Stimulated activated naive CD4-positive, alpha-beta T cell treated with Interleukin-2 at 50 U/mL for 16 hours (primary cell): ENCODE results near the gene MBD3L2.
"Not testable (repeated sequence)": the region's sequence is repeated elsewhere in the genome, so short reads cannot be mapped to it uniquely, and the experiment has no call there.

Source experiments
- DNase-seq: peaks from one replicate; lab custom pipeline; 2025; lab: John Stamatoyannopoulos, UW

Gene MBD3L2

DNA sequence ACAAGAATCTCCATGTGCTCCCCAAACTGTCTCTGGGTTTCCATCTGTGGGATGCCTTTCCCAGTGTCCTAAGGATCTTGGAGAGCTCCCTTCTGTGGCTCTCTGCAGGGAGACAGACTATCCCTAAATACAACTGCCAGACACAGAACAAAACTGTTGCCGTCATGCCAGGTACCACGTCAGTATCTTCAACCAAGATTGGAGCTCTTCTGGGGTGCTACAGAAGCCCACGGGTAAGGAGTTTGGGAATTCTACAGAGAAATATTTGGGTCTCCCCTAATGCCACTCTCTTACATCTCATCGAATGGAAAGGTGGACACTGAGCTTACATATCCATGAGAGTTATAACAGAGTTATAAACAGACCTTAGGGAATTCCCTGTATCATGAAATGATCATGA lies 14.2 kb downstream of the MBD3L2 start:
- no peak for DNase-seq

DNA sequence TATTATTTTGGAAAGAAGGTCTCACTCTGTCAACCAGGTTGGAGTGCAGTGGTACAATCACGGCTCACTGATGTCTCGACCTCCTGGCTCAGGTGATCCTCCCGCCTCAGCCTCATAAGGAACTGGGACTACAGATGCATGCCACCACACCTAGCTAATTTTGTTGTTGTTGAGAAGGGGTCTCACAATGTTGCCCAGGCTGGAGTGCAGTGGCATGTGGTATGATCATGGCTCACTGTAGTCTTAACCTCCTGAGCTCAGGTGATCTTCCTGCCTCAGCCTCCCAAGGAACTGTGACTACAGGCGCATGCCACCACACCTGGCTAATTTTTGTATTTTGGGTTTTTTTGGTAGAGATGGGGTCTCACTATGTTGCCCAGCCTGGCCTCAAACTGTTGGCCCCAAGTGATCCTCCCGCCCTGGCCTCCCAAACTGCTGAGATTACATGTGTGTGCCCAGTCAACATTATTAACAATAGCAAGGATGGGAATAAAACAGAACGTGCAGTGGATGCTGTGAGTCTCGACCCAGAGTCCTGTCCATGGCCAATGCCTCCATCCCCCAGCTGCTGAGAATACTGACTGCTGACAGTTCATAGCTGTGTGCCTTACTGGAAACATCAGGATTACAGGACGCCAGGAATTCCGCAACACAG lies 14.8 kb downstream of the MBD3L2 start:
- no peak for DNase-seq

DNA sequence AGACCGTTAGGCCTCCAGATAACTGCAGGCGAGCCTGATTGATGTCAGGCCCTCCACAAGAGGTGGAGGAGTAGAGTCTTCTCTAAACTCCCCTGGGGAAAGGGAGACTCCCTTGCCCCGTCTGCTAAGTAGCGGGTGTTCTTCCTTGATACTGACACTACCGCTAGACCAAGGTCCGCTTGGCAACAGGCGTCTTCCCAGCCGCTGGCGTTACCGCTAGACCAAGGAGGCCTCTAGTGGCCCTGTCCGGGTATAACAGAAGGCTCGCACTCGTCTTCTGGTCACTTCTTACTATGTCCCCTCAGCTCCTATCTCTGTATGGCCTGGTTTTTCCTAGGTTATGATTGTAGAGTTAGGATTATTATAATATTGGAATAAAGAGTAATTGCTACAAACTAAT lies 18.0 kb downstream of the MBD3L2 start:
- DNase-seq = not testable (repeated sequence)

- DNase-seq = no peak
Observed at GRCh38 chr19:7067716-7068115, 18.6 kb downstream of the MBD3L2 start.

- DNase-seq = no peak
Observed at GRCh38 chr19:7068599-7068998, 19.5 kb downstream of the MBD3L2 start.

DNA sequence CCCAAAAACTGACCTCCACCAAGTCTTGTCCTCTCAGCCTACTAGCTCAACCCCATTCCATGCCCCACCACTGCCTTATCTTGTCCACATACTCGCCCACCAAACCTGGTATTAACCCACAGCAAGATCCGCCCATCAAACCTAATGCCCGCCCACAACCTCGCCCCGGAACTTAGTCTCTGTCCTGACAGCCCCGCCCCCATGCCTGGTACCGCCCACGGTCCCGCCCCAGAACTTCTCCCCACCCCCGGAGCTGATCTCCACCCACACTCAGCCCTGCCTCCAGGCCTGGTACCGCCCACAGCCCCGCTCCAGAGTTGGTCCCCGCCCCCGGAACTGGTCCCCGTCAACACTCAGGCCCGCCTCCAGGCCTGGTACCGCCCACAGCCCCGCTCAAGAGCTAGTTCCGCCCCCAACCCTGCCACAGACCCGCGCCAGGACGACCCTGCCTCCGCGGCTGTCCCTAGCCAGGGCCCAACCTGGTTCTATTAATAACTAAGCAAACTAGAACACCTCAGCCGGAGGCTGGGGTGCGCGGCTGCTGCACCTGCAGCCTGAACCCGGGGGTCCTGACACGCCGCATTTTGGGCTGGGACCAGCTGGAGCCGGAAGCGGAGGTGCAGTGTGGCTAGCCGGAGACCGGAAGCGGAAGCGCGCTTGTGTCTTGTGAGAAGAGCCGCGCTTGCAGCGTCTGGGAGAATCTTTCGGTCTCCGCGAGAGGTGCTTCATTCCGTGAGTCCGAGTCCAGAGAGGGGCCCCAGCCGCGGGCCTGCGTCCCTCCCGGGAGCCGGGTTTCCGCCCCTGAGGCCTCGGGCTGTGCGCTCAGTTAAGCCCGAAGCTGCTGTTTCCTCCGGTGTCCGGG lies 20.2 kb downstream of the MBD3L2 start, which contains the start of gene ZNF557:
ZNF557 (plus strand) TSS at position 662 of the 862 bp plus-strand sequence. CDS start 5,372 bp downstream, outside the sequence.
- DNase-seq = peak; percentile 98

DNA sequence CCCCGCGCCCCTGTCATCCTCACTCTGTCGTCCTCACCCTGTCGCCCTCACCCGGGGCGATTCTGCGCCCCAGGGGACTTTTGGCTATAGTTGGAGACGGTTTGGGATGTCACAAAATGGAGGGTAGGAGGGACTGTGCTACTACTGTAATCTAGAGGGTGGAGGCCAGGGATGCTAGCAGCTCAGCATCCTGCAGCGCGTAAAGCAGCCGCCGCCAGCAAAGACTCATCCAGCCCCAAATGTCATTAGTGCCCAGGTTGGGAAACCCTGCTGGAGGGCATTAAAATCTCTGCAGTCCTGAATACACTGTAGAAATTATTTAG lies 20.7 kb downstream of the MBD3L2 start:
- no peak for DNase-seq

- no peak for DNase-seq
Observed at GRCh38 chr19:7072541-7072940, 23.4 kb downstream of the MBD3L2 start.

DNA sequence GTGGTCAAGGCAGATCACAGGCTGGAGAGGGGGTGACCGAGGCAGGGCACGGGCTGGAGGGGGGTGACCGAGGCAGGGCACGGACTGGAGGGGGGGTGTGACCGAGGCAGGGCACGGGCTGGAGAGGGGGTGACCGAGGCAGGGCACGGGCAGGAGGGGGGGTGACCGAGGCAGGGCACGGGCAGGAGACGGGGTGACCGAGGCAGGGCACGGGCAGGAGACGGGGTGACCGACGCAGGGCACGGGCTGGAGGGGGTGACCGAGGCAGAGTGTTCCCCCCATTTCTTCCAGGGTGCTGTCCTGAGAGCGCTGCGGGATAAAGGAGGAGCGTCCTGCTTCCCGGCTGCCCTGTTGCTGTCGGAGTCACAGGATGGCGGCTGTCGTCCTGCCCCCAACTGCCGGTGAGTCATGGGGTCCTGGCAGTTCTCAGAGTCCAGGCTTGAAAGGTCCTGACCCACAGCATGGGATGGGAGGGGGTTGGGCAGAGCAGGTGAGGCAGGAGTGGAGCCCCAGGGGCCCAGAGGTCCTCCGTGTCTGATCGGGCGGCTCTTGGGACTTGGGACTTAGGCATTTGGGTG lies 25.7 kb downstream of the MBD3L2 start:
- no peak for DNase-seq

DNA sequence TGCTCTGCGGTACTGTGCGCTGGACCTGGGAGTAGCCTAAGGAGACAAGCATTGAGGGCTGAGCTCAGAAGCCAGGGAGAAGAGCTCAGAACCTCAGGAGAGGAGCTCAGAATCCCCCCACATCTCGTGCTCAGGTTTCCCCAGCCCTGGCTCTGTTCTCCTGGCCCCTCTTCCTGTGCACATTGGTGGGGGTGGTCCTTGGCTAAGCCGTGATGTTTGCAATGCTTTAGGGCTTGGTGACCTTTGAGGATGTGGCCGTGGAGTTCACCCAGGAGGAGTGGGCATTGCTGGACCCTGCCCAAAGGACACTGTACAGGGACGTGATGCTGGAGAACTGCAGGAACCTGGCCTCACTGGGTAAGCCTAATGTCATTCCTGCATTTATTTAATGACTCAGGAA lies 27.0 kb downstream of the MBD3L2 start:
- DNase-seq = no peak

DNA sequence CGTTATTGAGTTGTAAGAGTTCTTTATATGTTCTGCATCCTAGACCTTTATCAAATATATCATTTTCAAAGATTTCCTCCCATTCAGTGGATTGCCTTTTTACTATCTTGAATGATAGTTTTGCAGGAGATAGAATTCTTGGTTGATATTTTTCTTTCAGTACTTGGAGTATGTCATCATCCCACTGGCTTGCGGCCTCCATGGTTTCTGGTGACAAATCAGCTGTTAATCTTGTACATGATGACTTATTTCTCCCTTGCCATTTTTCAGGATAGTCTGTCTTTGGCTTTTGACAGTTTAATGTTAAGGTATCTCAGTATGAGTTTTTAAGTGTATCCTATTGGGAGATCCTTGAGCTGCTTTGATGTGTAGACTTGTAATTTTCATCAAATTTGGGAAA lies 28.9 kb downstream of the MBD3L2 start:
- no peak for DNase-seq

- no peak for DNase-seq
Observed at GRCh38 chr19:7083076-7083956, 34.2 kb downstream of the MBD3L2 start.

DNA sequence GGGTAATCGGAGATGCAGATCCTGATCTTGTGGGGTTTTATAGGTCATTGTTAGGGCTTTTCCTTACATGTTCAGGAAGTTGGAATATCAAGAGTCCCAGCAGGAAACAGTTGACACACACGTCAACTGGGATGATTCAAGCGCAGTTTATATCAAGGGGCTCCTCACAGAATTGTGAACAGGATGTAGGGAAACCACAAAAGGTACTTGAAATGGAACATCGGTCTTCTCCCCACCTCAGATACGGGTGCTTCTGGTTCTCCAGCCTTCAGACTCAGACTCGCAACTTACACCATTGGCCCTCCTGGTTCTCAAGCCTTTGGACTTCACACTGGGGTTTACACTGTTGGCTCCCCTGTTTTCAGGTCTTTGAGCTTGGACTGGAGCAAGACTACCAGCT lies 39.9 kb downstream of the MBD3L2 start:
- DNase-seq = no peak

DNA sequence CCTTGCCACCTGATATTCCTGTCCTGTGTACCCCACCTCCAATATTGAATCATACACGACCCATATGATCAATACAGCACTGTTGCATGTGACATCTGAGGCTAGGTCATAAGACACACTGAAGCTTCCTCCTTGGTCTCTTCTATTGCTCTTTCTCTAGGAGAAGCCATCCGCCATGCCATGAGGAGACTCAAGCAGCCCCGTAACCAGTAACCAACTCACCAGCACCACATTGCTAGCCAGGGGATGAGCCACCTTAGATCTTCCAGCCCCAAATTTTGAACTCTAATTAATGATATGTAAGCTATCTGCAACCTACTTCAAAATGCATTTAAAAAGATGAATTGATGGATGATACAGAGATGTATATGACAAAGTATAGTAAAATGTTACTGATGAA lies 49.0 kb downstream of the MBD3L2 start:
- no peak for DNase-seq

DNA sequence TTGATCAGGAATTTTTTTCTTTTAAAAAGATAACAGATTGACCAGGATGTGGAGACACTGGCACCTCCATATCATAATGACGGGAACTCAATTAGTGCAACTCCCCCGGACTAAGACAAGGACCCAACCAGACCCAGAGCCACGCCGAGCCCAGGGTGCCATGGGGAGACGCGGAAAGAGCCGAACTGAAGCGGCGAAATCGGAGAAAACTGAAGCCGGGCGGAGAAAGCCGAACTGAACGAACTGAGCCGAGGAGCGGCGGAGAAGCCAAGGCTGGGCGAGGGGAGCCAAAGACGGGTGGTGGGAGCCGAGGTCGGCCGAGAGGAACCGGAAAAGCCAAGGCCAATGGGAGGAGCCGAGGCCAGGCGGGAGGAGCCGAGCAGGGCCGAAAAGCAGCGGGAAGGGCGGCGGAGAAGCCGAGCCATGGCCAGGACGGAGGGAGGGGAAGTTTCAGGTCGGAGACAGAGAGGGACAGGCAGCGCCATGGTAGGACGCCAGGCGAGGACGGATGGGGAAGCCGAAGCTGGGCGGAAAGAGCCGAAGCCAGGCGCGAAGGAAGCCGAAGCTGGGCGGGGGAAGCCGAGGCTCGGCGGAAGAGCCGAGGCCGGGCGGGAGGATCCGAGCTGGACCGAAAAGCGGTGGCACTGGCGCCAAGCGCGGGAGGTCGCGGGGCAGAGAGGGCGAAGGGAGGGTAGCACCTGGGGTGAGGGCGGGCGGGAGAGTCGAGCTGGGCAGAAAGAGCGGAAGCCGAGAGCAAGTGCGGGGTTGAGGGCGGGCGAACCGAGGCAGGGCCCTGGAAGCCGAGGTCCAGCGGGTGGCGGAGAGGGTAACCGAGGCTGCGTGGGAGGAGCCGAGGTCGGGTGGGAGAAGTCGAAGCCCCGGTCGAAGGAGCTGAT lies 49.8 kb downstream of the MBD3L2 start:
- peak; percentile 86 for DNase-seq

GRCh38 chr19:7099597-7099921 lies 50.4 kb downstream of the MBD3L2 start:
- no peak for DNase-seq
